A204.1 (cell line): Measurements from ENCODE around the gene PRCP.
"Not testable (repeated sequence)": the region's sequence is repeated elsewhere in the genome, so short reads cannot be mapped to it uniquely, and the experiment has no call there.

ENCODE experiments used
- FAIRE-seq: peaks from 2 replicates; lab custom pipeline; 2012; peaks lifted over from hg19 to GRCh38; lab: Jason Lieb, UNC

PRCP gene

GRCh38 chr11:82871646-82872045, 28.6 kb downstream of the PRCP start:
- FAIRE-seq, result no peak

DNA sequence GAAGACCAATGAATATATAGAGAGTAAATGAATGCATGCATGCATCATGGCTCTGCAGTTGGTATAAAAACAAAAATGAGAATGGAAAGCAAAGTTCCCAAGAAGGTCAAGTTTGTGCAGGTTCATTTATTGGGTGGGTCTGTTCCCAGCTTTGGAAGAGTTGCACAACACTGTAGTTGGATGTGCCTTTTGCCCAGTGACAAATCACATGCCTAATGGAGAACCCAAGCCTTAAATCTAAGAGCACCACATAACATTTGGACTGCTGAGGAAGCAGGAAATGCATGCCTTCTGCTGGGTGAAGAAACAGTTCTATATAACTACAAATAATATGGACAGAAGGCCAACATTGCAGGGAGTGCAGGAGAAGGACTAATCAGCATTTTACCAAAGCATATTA, 30.6 kb downstream of the PRCP start:
- no peak for FAIRE-seq

GRCh38 chr11:82867495-82868082, 32.6 kb downstream of the PRCP start:
- no peak for FAIRE-seq

DNA sequence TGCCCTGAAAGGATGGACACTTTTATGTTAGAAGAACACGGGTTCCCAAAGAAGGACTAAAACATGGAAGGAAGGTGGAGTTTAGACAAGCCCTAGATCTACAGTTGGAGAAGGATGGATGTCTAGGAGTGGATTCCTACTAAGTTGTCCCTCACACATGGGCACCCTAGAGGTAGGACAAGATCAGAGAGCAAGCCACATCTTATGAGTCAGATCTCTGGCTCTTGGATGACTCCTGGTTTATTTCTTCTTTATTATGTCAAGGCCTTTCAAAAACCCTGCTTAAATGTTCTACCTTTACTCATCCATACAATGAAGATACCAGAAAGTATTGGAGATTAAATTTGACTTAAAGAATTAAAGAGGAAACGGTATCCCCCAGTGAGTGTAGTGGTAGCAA, 34.4 kb downstream of the PRCP start:
- no peak for FAIRE-seq

DNA sequence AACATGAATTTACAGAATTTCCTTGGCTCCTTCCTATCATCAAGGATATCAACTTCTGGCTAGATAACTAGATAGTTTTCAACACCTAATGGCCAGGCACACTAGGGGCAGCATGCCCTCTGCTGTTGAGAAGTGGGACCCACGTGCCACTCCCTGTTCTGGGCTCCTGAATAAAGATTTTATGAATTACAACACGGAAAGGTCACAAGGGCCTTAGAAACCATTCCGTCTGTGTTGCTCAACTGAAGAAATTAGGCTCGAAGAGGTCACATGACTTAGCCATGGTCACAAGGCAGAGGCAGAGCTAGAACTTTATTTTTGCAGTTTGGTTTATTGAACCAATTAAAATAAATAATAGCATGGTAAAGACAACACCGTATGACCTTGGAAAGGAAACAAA, 36.0 kb downstream of the PRCP start:
- no peak for FAIRE-seq

DNA sequence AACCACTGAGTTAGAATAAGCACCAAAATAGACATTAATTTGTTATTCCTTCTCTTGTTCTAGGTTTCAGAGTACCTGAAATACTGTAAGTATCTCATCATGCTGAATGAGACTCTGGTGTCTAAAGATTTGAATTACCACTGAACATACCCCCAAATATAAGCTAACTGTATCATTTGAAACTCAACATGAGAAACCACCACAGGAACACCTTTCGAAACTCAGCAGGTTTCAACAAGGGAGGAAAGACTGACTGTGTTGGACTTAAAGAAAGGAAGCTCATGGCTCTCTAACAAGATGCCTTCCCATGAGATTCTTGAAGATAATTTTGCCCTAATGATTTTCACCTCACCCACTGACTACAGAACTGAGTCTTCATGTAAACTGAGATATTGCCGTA, 37.0 kb downstream of the PRCP start:
- no peak for FAIRE-seq

- FAIRE-seq, result no peak
Observed at GRCh38 chr11:82862379-82862778, 37.9 kb downstream of the PRCP start.

DNA sequence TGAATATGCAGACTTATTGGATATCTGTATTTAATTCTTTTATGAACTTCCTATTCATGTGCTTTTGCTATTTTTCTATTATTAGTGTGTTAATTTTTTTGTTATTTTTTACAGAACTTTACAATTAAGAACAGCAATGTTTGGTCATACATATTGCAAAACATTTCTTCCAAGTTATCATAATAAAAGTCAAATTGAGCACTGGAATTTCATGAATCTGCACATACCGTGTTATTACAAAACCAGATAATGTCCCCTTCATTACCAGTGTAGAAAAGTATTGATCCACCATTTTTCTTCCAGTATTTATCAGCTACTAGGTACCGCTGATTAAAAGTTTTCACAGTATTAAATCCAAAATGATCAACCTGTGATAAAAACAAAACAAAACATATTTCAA, 40.5 kb downstream of the PRCP start:
- peak; percentile 23 for FAIRE-seq

DNA sequence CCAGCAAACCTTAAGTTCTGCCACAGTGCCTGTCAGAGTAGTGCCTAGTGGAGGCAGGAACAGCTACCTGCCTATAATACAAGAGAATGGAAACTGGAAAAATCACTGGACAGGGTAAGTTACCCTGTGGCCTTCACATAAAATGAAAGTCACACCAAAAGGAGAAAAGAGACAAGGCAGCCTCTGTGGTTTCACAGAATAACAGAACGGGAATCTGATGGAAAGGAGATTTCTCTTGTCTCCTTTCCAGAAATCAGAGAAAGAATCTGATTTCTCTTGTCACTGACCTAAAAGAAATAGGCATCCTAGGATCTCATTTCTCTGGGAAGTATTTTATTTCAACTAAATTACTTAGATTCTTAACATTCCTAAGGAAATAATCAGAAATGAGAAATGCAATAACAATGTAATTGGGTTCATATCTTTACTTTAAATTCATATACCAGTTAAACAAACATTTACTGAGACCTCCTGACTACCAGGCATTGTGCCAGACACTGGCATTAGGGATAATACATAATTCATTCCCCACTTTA, 41.6 kb downstream of the PRCP start:
- peak; percentile 56 for FAIRE-seq

DNA sequence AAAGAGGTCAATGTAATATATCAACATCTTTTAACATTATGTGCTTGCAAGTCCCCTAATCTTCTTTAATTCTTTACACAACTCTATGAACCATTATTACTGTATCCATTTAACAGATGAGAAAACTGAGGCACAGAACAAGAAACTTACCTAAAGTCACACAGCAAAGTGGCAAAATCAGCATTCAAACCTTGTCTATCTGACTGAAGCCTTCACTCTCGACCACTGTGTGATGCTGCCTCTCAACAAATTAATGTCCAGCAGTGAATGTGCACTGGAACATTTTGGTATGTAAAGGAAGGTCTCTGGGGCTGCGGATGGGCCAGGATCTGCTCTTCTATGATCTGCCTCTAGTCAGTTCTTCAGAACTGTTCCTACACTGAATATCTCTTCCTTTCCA, 42.1 kb downstream of the PRCP start:
- FAIRE-seq, result no peak

DNA sequence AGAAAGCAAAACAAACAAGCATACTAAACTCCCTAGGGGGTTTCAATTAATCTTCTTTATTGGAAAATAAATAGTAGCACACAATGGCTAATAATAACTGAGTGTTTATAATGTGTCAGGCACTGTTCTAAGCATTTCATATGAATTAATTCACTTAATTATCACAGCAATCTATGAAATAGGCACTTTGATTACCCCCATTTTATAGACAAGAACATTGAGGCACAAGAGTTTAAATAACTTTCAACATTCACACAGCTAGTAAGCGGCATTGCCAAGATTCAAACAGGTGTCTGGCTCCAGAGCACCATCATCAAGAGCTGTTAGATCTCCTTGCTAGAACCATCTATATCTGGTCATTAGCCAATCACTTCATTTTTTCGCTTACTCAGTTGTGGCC, 43.1 kb downstream of the PRCP start:
- no peak for FAIRE-seq

GRCh38 chr11:82855616-82856015, 44.6 kb downstream of the PRCP start:
- no peak for FAIRE-seq

DNA sequence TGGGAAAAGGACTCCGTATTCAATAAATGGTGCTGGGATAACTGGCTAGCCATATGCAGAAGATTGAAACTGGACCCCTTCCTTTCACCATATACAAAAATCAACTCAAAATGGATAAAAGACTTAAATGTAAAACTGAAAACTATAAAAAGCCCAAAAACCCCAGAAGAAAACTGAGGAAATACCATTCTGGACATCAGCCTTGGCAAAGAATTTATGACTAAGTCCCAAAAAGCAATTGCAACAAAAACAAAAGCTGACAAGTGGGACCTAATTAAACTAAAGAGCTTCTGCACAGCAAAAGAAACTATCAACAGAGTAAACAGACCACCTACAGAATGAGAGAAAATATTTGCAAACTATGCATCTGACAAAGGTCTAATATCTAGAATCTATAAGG, 45.3 kb downstream of the PRCP start:
- not testable (repeated sequence) for FAIRE-seq

GRCh38 chr11:82854242-82854641, 46.0 kb downstream of the PRCP start:
- no peak for FAIRE-seq

GRCh38 chr11:82848829-82849228, 51.4 kb downstream of the PRCP start:
- no peak for FAIRE-seq

GRCh38 chr11:82845356-82846353, 54.6 kb downstream of the PRCP start:
- no peak for FAIRE-seq

DNA sequence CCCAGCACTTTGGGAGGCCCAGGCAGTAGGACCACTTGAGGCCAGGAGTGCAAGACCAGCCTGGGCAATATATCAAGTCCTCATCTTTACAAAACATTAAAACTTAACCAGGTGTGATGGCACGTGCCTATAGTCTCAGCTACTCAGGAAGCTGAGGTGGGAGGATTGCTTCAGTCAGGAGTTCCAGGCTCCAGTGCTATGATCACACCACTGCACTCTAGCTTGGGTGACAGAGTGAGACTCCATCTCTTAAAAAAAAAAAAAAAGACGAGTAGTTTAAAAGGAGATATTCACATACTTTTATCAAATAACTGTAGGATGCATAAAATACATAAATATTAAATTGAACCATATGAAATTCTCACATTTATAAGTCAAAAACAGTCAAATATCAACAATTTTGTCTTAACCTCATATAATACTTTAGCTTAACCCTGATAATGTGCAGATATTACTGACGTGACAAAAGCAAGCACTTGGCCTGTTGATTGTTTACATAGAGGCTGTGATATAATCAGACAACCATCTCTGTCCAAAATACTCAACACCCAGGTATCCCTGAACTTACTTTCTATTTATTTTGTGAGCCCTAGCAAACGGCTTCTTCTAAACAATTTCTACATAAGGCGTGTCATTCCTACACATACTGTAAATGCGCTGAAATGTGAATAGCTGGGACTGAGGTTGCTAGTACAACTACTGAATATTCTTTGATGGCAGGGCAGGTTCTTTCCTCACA, 57.0 kb downstream of the PRCP start:
- FAIRE-seq, result no peak

DNA sequence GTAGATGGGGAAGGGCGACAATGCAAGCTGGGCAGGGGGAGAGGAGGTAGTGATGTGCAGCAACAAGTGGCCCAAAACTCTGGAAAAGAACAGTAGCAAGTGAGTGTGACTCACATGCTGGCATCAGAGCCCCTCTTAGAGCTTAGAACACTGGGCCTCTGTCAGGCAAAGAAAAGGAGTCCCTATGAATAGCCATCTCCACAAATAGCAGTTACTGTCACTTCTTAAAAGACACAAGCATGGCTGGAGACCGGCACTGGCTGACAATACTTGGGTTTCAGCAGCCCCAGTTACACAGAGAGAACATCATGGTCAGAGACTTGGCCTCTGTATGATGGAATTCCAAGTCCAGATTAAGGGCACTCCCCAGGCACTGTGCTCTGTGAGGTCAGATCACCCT, 58.2 kb downstream of the PRCP start:
- FAIRE-seq, result no peak

- no peak for FAIRE-seq
Observed at GRCh38 chr11:82837650-82838049, 62.6 kb downstream of the PRCP start.

- FAIRE-seq, result no peak
Observed at GRCh38 chr11:82832983-82833382, 67.2 kb downstream of the PRCP start.

DNA sequence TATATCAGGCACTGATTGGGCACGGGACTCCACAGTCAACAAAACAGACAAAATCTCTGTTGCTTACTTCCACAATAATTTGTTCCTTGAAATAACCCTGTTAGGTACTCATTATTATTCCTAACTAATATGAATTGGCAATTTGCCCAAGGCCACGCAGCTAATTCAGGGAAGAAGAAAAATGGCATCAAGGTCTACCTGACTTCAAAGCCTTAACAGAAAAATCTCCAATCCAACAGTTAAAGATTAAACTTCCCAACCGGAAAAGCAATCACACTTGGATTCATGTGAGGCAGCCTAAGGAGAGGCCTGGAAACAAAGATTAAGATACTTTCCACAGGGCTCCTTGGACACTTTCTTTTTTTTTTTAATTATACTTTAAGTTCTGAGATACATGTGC, 68.9 kb downstream of the PRCP start:
- no peak for FAIRE-seq

DNA sequence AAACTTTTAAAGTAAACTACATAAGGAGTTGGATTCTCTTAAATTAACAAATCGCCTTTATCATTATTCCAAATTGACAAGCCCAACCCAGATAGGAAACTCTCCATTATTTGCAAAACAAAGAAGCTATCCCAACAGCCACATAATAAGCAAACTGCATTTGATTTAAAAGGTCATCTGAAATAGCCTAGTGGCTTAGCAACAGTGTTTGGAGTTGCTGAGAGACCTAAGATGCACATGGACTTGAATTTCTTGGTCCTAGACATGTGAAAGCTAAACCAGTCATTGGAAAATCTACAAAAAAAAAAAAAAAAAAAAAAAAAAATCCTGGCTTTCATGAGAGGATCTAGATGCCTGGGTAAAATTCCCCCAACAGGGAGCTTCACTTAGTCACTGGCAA, 69.5 kb downstream of the PRCP start:
- no peak for FAIRE-seq

DNA sequence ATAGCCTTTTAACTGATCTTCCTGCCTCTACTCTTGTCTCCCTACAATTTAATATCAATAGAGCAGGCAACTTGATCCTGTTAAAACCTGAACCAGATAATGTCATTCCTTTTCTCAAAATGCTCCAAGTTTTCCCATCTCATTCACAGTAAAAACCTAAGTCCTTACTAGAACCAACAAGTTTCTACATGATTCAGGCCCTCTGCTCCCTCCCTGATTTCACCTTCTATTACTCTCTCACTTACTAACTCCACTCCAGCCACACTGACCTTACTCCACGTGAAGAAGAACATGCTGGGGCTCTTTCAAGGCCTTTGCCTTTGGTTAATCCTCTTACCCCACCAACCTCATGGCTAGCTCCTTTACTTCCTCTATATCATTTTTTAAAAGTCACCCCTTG, 71.1 kb downstream of the PRCP start:
- no peak for FAIRE-seq
